HG02759 (cell line): Measurements from ENCODE around the gene CELSR2.
"Not testable (repeated sequence)": the region's sequence is repeated elsewhere in the genome, so short reads cannot be mapped to it uniquely, and the experiment has no call there.

ENCODE experiments used
- ATAC-seq: cut with Tn5 transposase; IDR thresholded peaks from one replicate; pipeline ENCODE4 v1.9.1; 2021; ENCODE audit warnings: mild to moderate bottlenecking, moderate library complexity; ENCODE audit not compliant: unreplicated experiment

CELSR2 gene, protein sequence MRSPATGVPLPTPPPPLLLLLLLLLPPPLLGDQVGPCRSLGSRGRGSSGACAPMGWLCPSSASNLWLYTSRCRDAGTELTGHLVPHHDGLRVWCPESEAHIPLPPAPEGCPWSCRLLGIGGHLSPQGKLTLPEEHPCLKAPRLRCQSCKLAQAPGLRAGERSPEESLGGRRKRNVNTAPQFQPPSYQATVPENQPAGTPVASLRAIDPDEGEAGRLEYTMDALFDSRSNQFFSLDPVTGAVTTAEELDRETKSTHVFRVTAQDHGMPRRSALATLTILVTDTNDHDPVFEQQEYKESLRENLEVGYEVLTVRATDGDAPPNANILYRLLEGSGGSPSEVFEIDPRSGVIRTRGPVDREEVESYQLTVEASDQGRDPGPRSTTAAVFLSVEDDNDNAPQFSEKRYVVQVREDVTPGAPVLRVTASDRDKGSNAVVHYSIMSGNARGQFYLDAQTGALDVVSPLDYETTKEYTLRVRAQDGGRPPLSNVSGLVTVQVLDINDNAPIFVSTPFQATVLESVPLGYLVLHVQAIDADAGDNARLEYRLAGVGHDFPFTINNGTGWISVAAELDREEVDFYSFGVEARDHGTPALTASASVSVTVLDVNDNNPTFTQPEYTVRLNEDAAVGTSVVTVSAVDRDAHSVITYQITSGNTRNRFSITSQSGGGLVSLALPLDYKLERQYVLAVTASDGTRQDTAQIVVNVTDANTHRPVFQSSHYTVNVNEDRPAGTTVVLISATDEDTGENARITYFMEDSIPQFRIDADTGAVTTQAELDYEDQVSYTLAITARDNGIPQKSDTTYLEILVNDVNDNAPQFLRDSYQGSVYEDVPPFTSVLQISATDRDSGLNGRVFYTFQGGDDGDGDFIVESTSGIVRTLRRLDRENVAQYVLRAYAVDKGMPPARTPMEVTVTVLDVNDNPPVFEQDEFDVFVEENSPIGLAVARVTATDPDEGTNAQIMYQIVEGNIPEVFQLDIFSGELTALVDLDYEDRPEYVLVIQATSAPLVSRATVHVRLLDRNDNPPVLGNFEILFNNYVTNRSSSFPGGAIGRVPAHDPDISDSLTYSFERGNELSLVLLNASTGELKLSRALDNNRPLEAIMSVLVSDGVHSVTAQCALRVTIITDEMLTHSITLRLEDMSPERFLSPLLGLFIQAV (N-terminal part only)

GRCh38 chr1:109248797-109249629 lies at the start of gene CELSR2:
TSS of gene CELSR2 (plus strand) at chr1:109249539. CDS start at chr1:109250080, 541 bp downstream.
- peak; percentile 91 for ATAC-seq

DNA sequence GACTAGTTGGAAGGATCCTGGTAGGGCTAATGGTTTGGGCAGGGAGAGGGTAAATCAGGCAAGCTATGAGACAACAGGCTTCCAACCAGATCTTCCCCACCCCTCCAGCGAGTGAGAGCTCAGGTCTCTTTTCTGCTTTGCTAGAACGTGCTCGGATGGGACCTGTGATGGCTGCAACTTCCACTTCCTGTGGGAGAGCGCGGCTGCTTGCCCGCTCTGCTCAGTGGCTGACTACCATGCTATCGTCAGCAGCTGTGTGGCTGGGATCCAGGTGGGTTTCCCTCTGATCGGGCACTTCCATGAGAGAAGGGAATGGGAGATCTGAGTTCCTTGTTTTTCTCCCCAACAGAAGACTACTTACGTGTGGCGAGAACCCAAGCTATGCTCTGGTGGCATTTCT lies 49.6 kb upstream of the CELSR2 start:
- ATAC-seq: no peak

GRCh38 chr1:109201123-109201703 lies 48.1 kb upstream of the CELSR2 start:
- ATAC-seq: no peak

- ATAC-seq: no peak
Measured at GRCh38 chr1:109204484-109204883, 44.9 kb upstream of the CELSR2 start.

- ATAC-seq: no peak
Measured at GRCh38 chr1:109206339-109206738, 43.0 kb upstream of the CELSR2 start.

DNA sequence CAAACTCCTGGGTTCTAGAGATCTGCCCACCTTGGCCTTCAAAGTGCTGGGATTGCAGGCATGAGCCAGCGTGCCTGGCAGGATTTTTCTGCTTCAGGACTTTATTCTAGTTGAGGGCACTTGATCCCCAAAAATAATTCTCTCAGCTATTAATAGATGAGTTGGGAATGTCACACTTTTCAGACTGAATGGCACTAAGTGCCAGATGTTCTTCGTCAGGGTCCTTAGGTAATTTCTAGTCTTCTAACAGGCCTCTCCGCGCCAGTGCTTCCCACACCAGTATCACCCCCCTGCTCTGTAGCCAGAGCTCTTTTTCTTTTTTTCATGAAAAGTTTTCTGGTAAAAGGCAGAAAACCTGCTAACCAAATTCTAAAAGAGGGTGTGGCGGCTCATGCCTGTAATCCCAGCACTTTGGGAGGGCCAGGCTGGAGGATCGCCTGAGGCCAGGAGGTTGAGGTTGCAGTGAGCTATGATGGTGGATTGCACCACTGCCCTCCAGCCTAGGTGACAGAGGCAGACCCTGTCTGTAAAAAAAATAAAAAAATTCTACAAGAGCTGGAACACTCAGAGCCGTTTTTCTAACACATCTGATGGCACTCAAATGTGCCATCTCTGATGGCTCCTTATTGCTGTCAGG lies 41.8 kb upstream of the CELSR2 start:
- no peak for ATAC-seq

DNA sequence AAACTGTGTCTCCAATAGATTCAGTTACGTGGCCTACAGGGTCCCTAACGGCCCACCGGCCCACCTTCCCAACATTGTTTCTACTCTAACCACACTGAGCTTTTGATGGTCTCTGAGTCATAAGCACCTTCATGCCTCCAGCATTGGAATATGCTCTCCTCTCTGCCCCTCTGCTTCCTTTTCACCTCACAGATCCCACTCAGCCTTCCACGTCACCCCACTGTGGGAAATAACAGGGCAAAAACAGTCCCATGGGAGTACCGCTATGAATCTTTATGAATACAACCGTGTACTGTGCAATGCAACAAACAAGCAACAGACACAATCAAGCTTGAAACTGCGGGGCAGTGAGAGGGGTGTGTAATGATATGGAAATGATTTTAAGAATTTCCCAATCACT lies 40.9 kb upstream of the CELSR2 start:
- ATAC-seq: no peak

DNA sequence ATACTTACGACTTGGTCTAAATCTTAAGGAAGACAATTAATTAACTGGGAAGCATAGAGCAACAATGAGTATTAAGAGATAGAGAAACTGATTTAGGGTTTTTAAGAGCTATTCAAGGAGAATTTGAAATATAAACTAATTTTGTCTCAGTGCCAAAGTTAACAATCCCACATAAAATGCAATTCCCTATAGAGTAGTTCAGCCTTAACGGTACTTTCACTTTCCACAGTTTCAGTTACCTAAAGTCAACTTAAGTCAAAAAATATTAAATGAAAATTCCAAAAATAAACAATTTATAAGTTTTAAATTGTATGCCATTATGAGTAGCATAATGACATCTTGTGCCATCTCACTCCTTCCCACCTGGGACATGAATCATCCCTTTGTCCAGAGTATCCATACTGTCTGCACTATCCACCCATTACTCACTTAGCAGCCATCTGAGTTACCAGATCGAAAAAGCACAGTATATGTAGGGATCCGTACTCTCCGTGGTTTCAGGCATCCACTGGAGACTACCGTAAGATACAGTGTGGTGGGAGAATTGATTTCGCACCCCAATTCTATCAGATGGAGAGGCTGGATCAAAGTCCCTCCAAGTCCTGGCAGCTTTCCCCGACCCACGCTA lies 40.4 kb upstream of the CELSR2 start:
- no peak for ATAC-seq

- ATAC-seq: no peak
Measured at GRCh38 chr1:109210058-109210457, 39.3 kb upstream of the CELSR2 start.

GRCh38 chr1:109213345-109213823 lies 36.0 kb upstream of the CELSR2 start:
- ATAC-seq: no peak

DNA sequence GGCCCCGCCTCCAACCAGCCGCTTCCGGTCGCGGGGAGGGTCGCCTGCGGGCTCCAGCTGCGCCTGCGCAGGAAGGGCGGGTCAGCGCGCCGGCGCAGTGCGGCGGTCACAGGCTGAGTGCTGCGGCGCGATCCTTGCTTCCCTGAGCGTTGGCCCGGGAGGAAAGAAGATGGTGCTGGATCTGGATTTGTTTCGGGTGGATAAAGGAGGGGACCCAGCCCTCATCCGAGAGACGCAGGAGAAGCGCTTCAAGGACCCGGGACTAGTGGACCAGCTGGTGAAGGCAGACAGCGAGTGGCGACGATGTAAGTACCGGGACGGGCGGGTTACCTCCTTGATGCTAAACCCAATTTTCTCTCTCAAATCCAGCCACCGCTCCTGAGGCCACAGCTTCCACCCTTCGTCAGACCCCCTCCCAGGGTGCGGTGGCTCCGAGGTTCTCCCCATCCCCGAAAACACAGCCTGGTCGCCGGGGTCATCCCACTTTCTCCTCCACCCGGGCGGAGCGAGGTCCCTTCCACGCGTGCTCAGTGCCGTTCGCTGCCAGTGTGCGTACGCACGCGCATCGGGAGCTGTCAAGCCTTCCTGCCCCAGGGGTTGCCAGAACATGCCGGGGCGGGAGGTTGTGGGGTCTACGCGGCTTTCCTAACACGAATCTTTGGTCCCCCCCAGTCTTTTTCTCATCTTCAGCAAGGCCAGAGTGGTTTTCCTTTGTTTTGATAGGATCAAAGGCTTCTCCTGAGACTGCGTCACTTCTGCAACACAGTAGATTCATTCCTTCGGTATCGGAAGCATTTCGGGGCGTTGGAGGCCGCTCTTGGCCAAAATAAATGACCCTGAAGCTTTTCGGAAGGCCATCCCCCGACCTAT lies 35.3 kb upstream of the CELSR2 start, which contains the start of gene SARS1:
Gene SARS1, plus strand, starts transcription at position 95 of the 870 bp plus-strand sequence. Its CDS starts 75 bp downstream, at position 170.
- ATAC-seq: peak; percentile 87

DNA sequence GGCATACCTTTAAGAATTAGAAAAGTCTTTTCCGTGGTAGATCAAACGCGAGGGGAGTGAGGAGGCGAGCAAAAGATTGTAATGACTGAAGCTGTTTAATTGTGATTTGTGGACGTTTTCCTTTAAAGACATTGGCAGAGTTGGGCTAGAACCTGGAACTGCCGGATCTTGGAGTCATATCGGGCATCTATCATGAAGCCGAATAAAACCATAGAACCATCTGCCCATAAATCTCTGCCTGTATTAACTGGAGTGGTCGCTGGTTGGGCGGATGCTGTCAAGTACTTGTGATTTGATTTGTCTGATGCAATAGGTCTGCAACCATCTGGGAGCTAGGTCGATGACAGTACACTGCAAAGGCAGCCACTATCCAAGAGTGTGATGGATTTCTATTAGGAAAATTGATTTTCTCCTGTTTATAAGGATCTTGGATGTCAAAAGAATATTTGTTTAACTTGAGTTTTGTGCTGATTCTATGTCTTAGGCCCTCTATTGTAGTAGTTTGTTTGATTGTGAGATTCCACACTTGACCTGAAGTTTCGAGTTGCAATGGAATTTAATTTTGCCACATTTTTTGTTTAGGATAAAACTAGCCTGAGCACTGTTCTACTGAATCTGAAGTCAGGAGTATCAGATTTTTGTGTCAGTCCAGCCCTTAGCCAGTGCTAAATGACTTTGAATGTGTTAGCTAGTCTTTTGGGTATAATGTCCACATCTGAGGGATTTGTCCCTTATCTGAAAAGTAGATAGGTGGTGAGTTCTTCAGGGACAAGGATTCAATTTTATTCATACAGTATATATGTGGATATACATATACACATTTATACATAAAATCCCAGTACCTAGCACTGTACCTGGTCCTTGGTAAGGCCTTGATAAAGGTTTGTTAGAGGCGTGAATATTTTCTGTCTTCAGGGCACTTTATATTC lies 34.4 kb upstream of the CELSR2 start:
- no peak for ATAC-seq

- ATAC-seq: no peak
Measured at GRCh38 chr1:109216662-109217061, 32.7 kb upstream of the CELSR2 start.

GRCh38 chr1:109218516-109218915 lies 30.8 kb upstream of the CELSR2 start:
- ATAC-seq: no peak

DNA sequence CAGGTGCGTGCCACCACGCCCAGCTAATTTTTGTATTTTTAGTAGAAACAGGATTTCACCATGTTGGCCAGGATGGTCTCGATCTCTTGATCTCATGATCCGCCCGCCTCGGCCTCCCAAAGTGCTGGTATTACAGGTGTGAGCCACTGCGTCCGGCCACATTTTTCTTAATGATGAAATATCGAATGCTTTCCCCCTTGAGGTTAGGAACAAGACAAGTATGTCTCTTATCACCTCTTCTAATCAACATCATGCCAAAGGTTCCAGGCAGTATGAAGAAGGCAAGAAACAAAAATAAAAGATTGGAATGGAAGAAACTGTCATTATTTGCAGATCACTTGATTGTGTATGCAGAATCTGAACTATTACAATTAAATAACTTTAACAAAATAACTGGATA lies 28.1 kb upstream of the CELSR2 start:
- ATAC-seq: not testable (repeated sequence)

DNA sequence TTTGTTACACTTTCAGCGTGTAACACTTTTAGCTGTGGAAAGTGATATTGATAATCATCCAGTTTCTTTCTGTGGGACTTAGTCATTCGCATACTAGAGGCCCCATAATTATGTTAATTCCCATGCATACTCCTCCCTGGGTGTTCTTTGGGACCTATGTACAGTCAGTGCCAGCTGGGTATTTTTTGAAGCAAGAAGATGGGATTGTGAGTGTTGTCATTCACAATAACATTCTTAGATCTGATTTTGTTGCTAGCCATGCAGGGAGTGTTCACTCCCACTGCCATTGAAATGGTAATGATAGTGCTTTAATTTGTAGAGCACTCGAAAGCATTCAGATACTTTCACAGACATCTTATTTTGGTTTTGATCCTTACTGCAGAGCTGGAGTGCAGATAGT lies 24.0 kb upstream of the CELSR2 start:
- no peak for ATAC-seq
